ENCODE results near the gene LRRC57. TPM values are rescaled to one million over a fixed set of nuclear protein-coding genes. Genes with fewer than 3 reads are reported as not detected.

Gene LRRC57
- total RNA-seq, 1 experiment from 2014 or later = 18.7 TPM

DNA sequence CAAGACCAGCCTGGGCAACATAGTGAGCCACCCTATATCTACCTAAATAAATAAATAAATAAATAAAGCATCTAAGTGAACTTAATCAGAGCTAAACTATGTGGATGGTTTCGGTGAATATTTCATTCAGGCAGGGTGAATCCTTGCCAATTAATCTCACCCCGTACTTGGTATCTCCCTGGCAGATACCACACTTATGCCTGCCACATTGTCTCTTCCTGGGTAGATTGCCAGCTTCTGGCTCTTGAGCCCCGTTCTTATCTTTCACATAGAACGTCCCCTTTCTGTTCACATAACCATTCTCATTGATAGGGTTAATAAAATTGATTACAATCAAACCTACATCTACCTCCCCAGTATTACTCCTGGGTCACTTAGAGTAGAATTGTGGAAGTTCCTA, 46.1 kb downstream of the LRRC57 start:
- no peak overlapping the region for H3K23ac ChIP-seq (ENCODE audit: insufficient read length, low read depth, low read length)
- no peak overlapping the region for H3K14ac ChIP-seq (ENCODE audit: insufficient read depth, low read length)
- Mint-ChIP-seq H3K4me3 (no peak overlapping the region), H3K9me3 (no peaks in the 10 kb centered on the region), H3K36me3 (ENCODE audit: insufficient read depth in 1 of 3, low read depth in 3 of 3) (peaks cover 0 to 7% (median 6%) of the 10 kb centered on the region in 3 experiments; a peak in 4 of 7 replicates), H3K27me3 (ENCODE audit: low read depth) (no peaks in the 10 kb centered on the region), H3K4me1 (peaks cover 16 to 27% of the 10 kb centered on the region in 2 experiments), H3K27ac (no peak overlapping the region)
- H2BK12ac ChIP-seq (ENCODE audit: insufficient read length, low read depth, low read length) = no peak overlapping the region
- H3K56ac ChIP-seq (ENCODE audit: insufficient read length, low read depth, low read length) = no peak overlapping the region
- H3K9me3 ChIP-seq (ENCODE audit: control insufficient read depth, low read depth, low read length) = no peaks in the 10 kb centered on the region
- no peak overlapping the region for H4K91ac ChIP-seq (ENCODE audit: insufficient read length, low read depth, low read length)
- H2BK15ac ChIP-seq (ENCODE audit: low read depth, low read length) = no peak overlapping the region
- no CpG with 5 or more reads among the region's 4 CpGs for WGBS (ENCODE audit: extremely low coverage, insufficient read length, low lambda C conversion rate)
- H3T11ph ChIP-seq (ENCODE audit: low read length) = no peak overlapping the region
- H4K20me1 ChIP-seq (ENCODE audit: control insufficient read depth, insufficient read depth, insufficient read length) = no peaks in the 10 kb centered on the region
- H3K9ac ChIP-seq (ENCODE audit: extremely low read depth, insufficient read length, low read length) = no peak overlapping the region
- no peak overlapping the region for H3K18ac ChIP-seq (ENCODE audit: insufficient read length, low read depth, low read length)
- no peak overlapping the region for H4K8ac ChIP-seq (replicated peaks; ENCODE audit: insufficient read length, low read depth, low read length)
- H2BK120ac ChIP-seq (ENCODE audit: low read depth, low read length, poor library complexity, severe bottlenecking) = no peak overlapping the region
- no peaks in the 10 kb centered on the region for H3K23me2 ChIP-seq (ENCODE audit: insufficient read length, low read depth, low read length, poor library complexity, severe bottlenecking)
- no peak overlapping the region for H4K5ac ChIP-seq (ENCODE audit: insufficient read length, low read depth, low read length)
- no peak overlapping the region for H2AK5ac ChIP-seq (ENCODE audit: insufficient read length, low read length)
- H3K4me2 ChIP-seq (ENCODE audit: insufficient read depth, insufficient read length, low read length) = no peak overlapping the region
- DNase-seq = no peak
- peaks cover 10% of the 10 kb centered on the region for H3K79me1 ChIP-seq (ENCODE audit: insufficient read depth, low read depth, low read length, poor library complexity, severe bottlenecking)
- peaks cover 2% of the 10 kb centered on the region; the same call in 1 of the 2 replicates for H3K79me2 ChIP-seq (ENCODE audit: insufficient read depth, low read length)
- H3K27me3 ChIP-seq (ENCODE audit: insufficient read depth, low read length) = no peaks in the 10 kb centered on the region
- TF ChIP-seq, protein P1, sequence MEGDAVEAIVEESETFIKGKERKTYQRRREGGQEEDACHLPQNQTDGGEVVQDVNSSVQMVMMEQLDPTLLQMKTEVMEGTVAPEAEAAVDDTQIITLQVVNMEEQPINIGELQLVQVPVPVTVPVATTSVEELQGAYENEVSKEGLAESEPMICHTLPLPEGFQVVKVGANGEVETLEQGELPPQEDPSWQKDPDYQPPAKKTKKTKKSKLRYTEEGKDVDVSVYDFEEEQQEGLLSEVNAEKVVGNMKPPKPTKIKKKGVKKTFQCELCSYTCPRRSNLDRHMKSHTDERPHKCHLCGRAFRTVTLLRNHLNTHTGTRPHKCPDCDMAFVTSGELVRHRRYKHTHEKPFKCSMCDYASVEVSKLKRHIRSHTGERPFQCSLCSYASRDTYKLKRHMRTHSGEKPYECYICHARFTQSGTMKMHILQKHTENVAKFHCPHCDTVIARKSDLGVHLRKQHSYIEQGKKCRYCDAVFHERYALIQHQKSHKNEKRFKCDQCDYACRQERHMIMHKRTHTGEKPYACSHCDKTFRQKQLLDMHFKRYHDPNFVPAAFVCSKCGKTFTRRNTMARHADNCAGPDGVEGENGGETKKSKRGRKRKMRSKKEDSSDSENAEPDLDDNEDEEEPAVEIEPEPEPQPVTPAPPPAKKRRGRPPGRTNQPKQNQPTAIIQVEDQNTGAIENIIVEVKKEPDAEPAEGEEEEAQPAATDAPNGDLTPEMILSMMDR (conservative IDR thresholded peaks at IDR 0.05) = no peak
- no peak overlapping the region for H2BK20ac ChIP-seq (ENCODE audit: low read depth, low read length, poor library complexity, severe bottlenecking)
- H3K4me1 ChIP-seq (ENCODE audit: insufficient read depth, low read length) = peaks cover 4% of the 10 kb centered on the region; the same call in 1 of the 2 replicates
- no peak overlapping the region for H2BK5ac ChIP-seq (ENCODE audit: insufficient read length, low read length)
- H3K27ac ChIP-seq (ENCODE audit: insufficient read length, low read depth, low read length) = no peak overlapping the region
- H3K4ac ChIP-seq (ENCODE audit: low read depth, low read length) = no peak overlapping the region
- no peak overlapping the region for H2AFZ ChIP-seq (ENCODE audit: low read length)

Measured in H9 (cell line).